Muscle layer of duodenum (tissue), 2 donors: Measurements from ENCODE around the gene SPATA18.
A peak's percentile ranks its signal among the peaks of the same experiment; 100 is the strongest.

Source experiments
- H3K27ac ChIP-seq: one replicate; pipeline ENCODE4 v1.7.0; 2013; ENCODE audit warnings: mild to moderate bottlenecking, low read length
- H3K27me3 ChIP-seq: one replicate; pipeline ENCODE4 v1.7.0; 2013; ENCODE audit warnings: low read depth, mild to moderate bottlenecking, control low read depth, low read length
- H3K36me3 ChIP-seq, 2 donors: one replicate each; pipeline ENCODE4 v1.7.0; 2013; ENCODE audit warnings: low read length in 2 of 2, control low read depth in 1 of 2, mild to moderate bottlenecking in 1 of 2; ENCODE audit not compliant: insufficient read depth in 2 of 2, control insufficient read depth in 1 of 2
- H3K4me1 ChIP-seq, 2 donors: one replicate each; pipeline ENCODE4 v1.7.0; 2013; ENCODE audit warnings: low read length in 2 of 2, mild to moderate bottlenecking in 2 of 2, control low read depth in 1 of 2, moderate library complexity in 1 of 2; ENCODE audit not compliant: insufficient read depth in 2 of 2, control insufficient read depth in 1 of 2
- H3K4me3 ChIP-seq, 2 donors: one replicate each; pipeline ENCODE4 v1.7.0; 2013; ENCODE audit warnings: low read length in 2 of 2, low read depth in 1 of 2, mild to moderate bottlenecking in 1 of 2
- H3K9me3 ChIP-seq, 2 donors: one replicate each; pipeline ENCODE4 v1.7.0; 2013; ENCODE audit warnings: low read length in 2 of 2, control low read depth in 1 of 2, mild to moderate bottlenecking in 1 of 2; ENCODE audit not compliant: control insufficient read depth in 1 of 2
- donor health status: healthy.

The SPATA18 gene

GRCh38 chr4:52019936-52020657 is 31.0 kb upstream of the SPATA18 start, which contains the start of gene LRRC66:
LRRC66 (minus strand) TSS chr4:52020363; CDS start chr4:52017613, 2,750 bp downstream.
- Histone ChIP-seq H3K36me3 (peaks cover 9 to 23% of the 10 kb centered on the region in 2 donors), H3K4me1 (no peaks in the 10 kb centered on the region), H3K4me3 (no peak within 1 kb of the TSS), H3K9me3 (no peaks in the 10 kb centered on the region), H3K27ac (peak within 1 kb of the TSS; percentile 67), H3K27me3 (no peaks in the 10 kb centered on the region)

DNA sequence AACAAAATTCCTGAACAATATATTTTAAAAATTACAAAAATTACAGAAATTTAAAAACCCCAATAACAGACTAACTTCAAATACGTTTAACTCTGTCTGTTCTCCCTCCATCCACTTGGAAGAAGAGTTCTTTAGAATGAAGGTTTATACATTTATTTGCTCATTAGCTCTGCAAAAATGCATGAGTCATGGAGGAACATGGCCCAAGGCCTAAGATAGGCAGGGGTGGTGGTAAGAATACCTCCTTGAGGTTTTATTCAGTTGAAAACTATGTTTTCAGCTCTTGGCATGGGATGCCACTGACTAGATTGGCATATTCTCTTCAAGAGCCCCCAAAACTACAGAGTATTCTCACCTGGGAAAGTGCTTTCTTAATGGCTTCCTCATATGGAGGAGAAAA is 22.1 kb upstream of the SPATA18 start:
- no peaks in the 10 kb centered on the region for H3K4me1 ChIP-seq
- no peak overlapping the region for H3K27ac ChIP-seq
- H3K36me3 ChIP-seq: peaks cover 19 to 24% of the 10 kb centered on the region in 2 donors
- H3K9me3 ChIP-seq: no peaks in the 10 kb centered on the region
- no peak overlapping the region for H3K4me3 ChIP-seq
- no peaks in the 10 kb centered on the region for H3K27me3 ChIP-seq

DNA sequence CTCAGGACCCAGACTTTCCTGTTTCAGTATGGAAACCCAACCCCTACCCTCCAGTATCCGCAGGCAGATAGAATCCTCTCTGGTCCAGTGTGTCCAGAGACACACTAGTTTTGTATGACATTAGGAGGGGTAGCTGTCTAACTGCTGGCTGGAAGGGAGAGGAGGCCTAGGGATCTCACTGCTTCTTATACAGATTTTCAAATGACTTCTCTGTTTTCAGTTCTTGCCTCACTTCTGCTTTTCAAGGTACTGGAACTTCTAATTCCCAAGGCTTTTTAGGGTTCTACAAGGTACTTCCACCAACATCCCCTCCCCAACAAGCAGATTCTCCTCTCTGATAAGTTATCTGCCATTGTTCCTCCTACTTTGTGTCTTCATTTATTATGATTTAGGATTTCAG is 19.1 kb upstream of the SPATA18 start:
- Histone ChIP-seq H3K27ac (no peak overlapping the region), H3K27me3 (no peaks in the 10 kb centered on the region), H3K9me3 (no peaks in the 10 kb centered on the region), H3K4me1 (peaks cover 8 to 10% of the 10 kb centered on the region in 2 donors), H3K4me3 (no peak overlapping the region), H3K36me3 (peaks cover 17% of the 10 kb centered on the region in 2 donors)

DNA sequence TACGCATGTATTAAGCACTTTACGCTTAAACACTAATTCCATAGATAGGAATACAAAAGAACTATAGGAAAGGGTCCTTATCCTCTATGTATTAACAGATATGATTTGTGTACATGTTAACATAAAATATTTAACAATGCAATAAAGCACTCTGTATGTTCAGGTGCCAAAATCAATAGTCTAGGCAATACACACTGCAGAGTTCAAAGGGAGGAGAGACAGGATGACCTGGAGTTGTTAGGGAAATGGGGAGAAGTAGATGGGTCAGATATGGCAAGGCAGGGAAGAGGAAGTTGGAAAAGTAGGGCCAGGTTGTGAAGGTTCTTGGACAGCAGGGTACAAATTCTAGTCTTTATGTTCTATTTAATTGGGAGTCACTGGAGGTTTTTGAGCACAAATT is 15.9 kb upstream of the SPATA18 start:
- H3K4me3 ChIP-seq: no peak overlapping the region
- no peaks in the 10 kb centered on the region for H3K9me3 ChIP-seq
- no peak overlapping the region for H3K27ac ChIP-seq
- H3K36me3 ChIP-seq: peaks cover 0 to 6% of the 10 kb centered on the region in 2 donors
- H3K4me1 ChIP-seq: peaks cover 10% of the 10 kb centered on the region in 2 donors
- no peaks in the 10 kb centered on the region for H3K27me3 ChIP-seq

DNA sequence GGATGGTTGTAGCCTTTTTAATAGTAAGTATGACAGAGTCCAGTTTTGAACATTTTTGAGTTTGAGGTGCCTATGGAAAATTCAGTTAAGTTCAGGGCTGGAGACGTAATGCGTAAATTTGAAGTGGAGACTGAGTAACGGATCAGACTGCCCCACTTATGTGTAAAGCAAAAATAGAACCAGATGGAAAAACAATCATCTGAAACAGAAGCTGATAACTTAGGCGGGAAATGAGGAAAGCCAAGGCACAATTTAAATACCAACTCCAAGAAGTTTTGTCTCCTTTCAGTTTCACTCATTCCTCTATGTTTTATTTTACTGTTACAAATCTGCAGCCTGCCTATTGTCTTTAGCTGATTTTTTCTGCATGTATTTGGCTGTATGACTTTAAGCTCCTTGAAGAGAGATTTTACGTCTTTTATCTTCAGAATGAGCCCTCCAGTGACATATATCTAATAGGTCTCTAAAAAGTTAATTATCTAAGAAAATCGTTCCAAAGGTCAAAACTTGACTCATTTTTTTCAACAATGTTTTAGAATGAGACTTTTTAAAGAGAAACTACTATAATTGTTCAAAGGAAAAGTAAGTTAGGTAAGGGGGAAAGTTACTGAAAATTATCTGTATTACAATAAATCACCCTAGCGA is 14.1 kb upstream of the SPATA18 start:
- Histone ChIP-seq H3K27me3 (no peaks in the 10 kb centered on the region), H3K9me3 (no peaks in the 10 kb centered on the region), H3K4me1 (peaks cover 10% of the 10 kb centered on the region in 2 donors), H3K27ac (peak overlapping the region; percentile 18), H3K4me3 (peak overlapping the region; percentile 70 to 87), H3K36me3 (no peaks in the 10 kb centered on the region)

DNA sequence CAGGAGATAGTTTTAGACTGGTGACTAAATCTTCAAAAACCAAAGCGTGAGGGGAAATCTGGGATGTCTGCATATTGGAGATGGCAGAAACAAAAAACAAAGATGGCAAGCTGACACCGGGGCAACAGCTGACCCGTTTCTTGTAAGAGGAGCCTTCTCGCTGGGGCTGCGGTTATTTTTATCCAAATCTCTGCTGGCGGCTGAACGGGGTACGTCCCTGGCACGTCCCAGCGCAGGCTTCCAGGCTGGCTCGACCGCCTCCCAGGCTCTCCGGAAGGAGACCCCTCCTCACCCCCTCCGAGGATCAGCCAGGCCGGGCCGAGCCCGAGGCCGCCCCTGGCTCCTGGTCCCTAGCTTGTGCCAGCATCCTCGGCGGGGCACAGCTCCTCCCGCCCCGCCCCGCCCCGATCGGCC is 13.4 kb upstream of the SPATA18 start:
- no peaks in the 10 kb centered on the region for H3K36me3 ChIP-seq
- peak overlapping the region; percentile 70 to 87 for H3K4me3 ChIP-seq
- no peaks in the 10 kb centered on the region for H3K27me3 ChIP-seq
- H3K9me3 ChIP-seq: no peaks in the 10 kb centered on the region
- peaks cover 10% of the 10 kb centered on the region in 2 donors for H3K4me1 ChIP-seq
- H3K27ac ChIP-seq: peak overlapping the region; percentile 18

DNA sequence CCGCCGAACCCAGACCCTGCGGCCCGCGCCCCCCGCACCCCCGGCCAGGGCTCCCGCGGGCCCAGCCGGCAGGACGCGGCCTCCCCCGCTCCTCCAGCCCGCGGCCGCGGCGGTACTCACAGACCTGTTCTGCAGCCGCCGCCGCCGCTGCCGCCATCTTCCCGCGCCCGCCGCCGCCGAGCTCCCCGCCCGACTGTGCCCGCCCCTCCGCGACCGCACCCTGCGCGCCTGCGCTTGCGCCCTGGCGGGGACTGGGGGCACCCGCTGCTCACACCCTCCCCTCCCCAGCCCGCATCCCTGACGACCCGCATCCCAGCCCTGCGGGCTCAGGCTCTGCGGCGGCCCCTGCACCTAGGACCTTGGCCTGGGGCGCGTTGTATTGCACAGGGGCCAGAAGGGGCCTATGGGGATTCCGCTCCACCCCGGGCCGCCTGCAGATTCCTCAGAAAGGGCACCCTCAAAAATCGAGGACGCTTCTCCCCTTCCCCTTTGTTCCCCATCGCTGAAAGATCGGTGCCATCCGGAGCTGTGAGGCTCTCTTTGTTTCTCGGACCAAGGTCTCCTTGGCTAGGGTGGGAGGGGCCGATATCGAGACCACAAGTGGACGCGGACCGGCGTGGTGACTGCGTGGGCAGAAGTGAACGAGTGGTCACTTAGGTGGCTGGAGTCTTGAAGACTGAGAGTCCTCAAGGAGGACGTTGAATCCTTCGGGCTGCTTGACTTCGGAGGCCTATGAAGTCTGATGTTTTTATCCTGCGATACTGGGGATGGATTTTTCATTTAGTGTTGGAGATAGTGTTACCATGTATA is 12.8 kb upstream of the SPATA18 start, which contains the start of gene SGCB:
SGCB (minus strand) TSS at position 197 of the 810 bp plus-strand sequence; CDS start at position 157, 40 bp downstream.
- H3K27ac ChIP-seq: peak within 1 kb of the TSS; percentile 18
- peak within 1 kb of the TSS; percentile 70 to 87 for H3K4me3 ChIP-seq
- no peaks in the 10 kb centered on the region for H3K36me3 ChIP-seq
- peaks cover 10% of the 10 kb centered on the region in 2 donors for H3K4me1 ChIP-seq
- H3K27me3 ChIP-seq: no peaks in the 10 kb centered on the region
- H3K9me3 ChIP-seq: no peaks in the 10 kb centered on the region

DNA sequence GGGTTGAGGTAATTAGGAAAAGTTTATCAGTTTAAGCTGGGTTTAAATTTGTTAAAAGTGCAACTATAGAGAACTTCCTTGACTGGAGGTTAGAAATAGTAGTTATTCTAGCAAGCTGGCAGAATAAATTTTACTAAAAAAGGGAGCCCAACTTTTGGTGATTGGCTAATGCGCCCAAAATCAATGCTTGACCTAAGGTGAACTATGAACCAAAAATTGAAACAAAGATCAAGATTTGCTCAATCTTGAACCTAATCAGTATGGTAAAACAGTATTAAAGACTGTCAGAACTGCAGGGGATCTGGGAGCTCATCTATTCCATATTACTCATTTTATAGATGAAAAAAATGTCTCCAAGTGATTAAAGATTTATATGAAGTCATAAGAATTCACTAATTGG is 6.1 kb upstream of the SPATA18 start:
- Histone ChIP-seq H3K27me3 (no peaks in the 10 kb centered on the region), H3K36me3 (no peaks in the 10 kb centered on the region), H3K9me3 (no peaks in the 10 kb centered on the region), H3K27ac (no peak overlapping the region), H3K4me3 (no peak overlapping the region), H3K4me1 (no peaks in the 10 kb centered on the region)

GRCh38 chr4:52049266-52049665 is 1.8 kb upstream of the SPATA18 start:
- Histone ChIP-seq H3K36me3 (no peaks in the 10 kb centered on the region), H3K4me1 (peaks cover 0 to 3% of the 10 kb centered on the region in 2 donors), H3K27me3 (no peaks in the 10 kb centered on the region), H3K27ac (no peak overlapping the region), H3K4me3 (no peak overlapping the region), H3K9me3 (no peaks in the 10 kb centered on the region)

DNA sequence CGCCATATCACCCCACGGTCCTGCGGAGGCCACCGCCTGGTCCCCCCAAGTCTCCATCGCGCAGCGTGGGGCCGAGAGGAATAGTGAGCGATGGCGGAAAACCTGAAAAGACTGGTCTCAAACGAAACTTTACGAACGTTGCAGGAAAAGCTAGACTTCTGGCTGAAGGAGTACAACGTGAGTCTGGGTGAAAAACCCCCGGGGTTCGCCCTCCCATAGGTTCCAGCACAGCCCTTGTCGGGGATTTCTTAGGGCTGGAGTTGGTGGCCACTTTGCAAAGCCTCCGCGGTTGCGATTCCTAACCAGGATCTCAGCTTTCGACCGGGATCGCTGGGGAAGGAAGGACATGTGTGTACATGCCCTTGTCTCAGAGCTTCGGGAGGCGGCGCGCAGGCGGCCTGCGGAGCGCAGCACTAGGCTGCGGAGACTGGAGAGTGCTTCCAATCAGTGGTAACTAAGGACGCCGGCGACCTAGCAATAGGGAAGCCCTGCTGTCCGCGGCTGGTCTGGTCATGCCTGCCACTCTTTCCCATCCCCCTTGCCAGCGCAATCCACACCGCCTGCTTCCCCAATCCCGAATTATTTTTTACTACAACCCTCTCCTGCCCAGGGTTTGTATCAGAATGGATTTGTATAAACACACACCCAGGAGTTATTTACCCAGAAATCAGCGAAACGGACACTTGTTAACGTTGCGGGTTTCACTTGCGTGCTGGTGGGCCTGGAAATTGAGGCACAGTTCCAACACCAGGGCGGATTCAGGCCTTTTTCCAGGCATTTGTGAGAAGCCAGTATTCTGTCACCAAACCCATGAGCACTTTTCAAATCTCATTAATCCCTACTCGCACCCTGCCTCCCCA is 741 bp downstream of the SPATA18 start:
- Histone ChIP-seq H3K4me1 (peaks cover 0 to 3% of the 10 kb centered on the region in 2 donors), H3K9me3 (no peaks in the 10 kb centered on the region), H3K36me3 (no peaks in the 10 kb centered on the region), H3K27me3 (no peaks in the 10 kb centered on the region), H3K4me3 (peak overlapping the region; percentile 74 to 84), H3K27ac (peak overlapping the region; percentile 53)
